ENCODE results near the gene MRGPRD.

DNA sequence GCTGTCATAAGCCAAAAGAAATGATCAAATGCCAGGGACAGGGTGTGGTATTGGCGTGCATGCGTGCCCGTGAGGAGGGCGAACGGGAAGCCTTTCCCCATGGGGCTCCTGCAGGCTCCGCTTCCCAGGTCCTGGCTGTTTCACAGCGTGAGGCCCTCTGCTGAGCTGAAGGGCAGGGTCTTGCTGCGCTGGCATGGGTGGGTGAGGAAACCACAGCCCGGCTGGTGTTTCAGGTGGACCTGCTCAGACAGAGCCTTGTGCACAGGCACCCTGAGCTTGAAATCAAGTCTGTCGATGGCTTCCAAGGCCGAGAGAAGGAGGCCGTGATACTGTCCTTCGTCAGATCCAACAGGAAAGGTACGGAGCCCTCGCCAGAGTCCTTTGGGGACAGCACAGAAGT lies 45.7 kb downstream of the MRGPRD start:
- TF ChIP-seq FOXM1 (IDR thresholded peaks at IDR 0.05; ENCODE audit: borderline replicate concordance) (no peak), ELF4 (IDR thresholded peaks at IDR 0.05) (no peak), LEF1 (IDR thresholded peaks at IDR 0.05; ENCODE audit: borderline replicate concordance) (no peak), SUZ12 (IDR thresholded peaks at IDR 0.05) (no peak), NFRKB (IDR thresholded peaks at IDR 0.05) (no peak), SP1 (IDR thresholded peaks at IDR 0.05) (no peak), FOXA1 (IDR thresholded peaks at IDR 0.05) (no peak), TARDBP (IDR thresholded peaks at IDR 0.05) (no peak), BHLHE40 (IDR thresholded peaks at IDR 0.05; ENCODE audit: borderline replicate concordance) (no peak), ARNT (IDR thresholded peaks at IDR 0.05) (no peak)
- TF ChIP-seq, protein P1, sequence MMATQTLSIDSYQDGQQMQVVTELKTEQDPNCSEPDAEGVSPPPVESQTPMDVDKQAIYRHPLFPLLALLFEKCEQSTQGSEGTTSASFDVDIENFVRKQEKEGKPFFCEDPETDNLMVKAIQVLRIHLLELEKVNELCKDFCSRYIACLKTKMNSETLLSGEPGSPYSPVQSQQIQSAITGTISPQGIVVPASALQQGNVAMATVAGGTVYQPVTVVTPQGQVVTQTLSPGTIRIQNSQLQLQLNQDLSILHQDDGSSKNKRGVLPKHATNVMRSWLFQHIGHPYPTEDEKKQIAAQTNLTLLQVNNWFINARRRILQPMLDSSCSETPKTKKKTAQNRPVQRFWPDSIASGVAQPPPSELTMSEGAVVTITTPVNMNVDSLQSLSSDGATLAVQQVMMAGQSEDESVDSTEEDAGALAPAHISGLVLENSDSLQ (IDR thresholded peaks at IDR 0.05): no peak

Measured in HEK293T (cell line).